ENCODE data around the gene TBC1D9B.

Gene TBC1D9B

DNA sequence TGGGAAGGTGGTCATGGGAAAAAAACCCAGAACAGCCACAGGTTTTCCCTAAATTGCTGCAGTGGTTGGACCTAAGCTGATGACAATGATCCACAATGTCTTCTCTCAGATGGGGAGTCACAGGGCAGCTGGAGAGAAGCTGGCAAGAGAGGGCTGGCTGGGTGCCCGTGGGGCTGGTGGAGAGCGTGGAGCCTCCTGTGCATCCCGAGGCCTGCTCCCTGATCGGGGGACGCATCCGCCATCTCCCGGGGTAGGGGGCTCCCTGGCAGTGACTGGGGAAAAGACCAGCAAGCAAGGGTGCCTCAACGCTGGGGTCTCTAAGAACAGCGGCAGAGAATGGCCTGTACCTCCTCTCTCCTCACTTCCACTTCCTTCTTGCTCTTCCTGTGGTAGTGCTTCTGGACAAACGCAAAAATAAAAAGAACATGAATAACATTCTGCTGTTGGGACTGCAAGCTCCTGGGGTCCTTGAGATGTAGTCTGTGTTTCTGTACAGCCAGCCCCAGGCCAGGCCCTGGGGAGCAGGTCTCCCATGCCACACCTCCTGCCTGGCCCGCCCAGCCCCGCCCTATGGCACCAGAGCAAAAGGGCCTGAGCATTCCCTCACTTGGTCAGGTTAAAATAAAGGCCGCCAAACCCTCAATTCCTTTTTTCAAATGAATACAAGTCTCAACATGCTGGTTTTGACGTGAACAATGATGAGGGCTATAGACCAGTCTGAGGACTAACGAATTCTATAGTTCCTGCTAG, 42.0 kb downstream of the TBC1D9B start:
- H3K4me1 ChIP-seq (ENCODE audit: control insufficient read depth, low read length), result no peaks in the 10 kb centered on the region
- H3K4me3 ChIP-seq (ENCODE audit: low read length), result no peak overlapping the region
- no peaks in the 10 kb centered on the region for H3K9me3 ChIP-seq (ENCODE audit: control insufficient read depth, insufficient read depth, low read length)
- H4K20me1 ChIP-seq (ENCODE audit: control insufficient read depth, insufficient read depth, low read depth, low read length), result no peaks in the 10 kb centered on the region
- H3K9me2 ChIP-seq (replicated peaks; ENCODE audit: control insufficient read depth, low read length), result no peaks in the 10 kb centered on the region
- TF ChIP-seq EZH2phosphoT487 (IDR thresholded peaks at IDR 0.05; ENCODE audit: borderline replicate concordance, low read length), result no peak
- TF ChIP-seq, protein P1, sequence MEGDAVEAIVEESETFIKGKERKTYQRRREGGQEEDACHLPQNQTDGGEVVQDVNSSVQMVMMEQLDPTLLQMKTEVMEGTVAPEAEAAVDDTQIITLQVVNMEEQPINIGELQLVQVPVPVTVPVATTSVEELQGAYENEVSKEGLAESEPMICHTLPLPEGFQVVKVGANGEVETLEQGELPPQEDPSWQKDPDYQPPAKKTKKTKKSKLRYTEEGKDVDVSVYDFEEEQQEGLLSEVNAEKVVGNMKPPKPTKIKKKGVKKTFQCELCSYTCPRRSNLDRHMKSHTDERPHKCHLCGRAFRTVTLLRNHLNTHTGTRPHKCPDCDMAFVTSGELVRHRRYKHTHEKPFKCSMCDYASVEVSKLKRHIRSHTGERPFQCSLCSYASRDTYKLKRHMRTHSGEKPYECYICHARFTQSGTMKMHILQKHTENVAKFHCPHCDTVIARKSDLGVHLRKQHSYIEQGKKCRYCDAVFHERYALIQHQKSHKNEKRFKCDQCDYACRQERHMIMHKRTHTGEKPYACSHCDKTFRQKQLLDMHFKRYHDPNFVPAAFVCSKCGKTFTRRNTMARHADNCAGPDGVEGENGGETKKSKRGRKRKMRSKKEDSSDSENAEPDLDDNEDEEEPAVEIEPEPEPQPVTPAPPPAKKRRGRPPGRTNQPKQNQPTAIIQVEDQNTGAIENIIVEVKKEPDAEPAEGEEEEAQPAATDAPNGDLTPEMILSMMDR (IDR thresholded peaks at IDR 0.05; ENCODE audit: low read depth, low read length, poor library complexity, severe bottlenecking), result no peak
- no peak overlapping the region for H3K4me2 ChIP-seq (ENCODE audit: low read length)
- H3K36me3 ChIP-seq (ENCODE audit: control insufficient read depth, low read length), result peaks cover 64% of the 10 kb centered on the region
- H3K27me3 ChIP-seq (ENCODE audit: control insufficient read depth, low read length), result no peaks in the 10 kb centered on the region
- no peak overlapping the region for H3K27ac ChIP-seq (ENCODE audit: low read depth, low read length)
- H3F3A ChIP-seq (ENCODE audit: control insufficient read depth, insufficient read depth), result peaks cover 6% of the 10 kb centered on the region
- H3K79me2 ChIP-seq (ENCODE audit: control insufficient read depth, low read length), result no peaks in the 10 kb centered on the region

DNA sequence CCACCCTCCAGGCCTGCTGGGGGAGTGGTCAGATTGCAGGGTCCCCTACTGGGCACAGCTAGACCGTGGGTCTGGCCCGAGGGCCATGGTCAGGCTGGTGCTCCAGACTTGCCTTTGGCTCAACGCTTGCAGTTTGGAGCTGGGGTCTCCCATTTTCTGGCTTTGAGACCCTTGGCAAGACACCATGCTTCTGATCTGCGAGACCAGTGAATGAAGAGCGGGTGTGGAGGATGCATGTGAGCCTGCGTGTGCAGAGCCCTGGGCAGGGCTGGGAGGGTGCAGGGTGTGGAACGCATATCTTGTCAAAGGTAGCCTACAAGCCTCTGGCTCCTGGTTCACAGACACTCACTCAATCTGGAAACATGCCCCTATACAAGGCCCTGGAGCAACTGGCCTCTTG, 43.0 kb downstream of the TBC1D9B start:
- Histone ChIP-seq H3F3A (ENCODE audit: control insufficient read depth, insufficient read depth) (peaks cover 10% of the 10 kb centered on the region), H4K20me1 (ENCODE audit: control insufficient read depth, insufficient read depth, low read depth, low read length) (no peaks in the 10 kb centered on the region), H3K27ac (ENCODE audit: low read depth, low read length) (no peak overlapping the region), H3K4me1 (ENCODE audit: control insufficient read depth, low read length) (peaks cover 3% of the 10 kb centered on the region), H3K79me2 (ENCODE audit: control insufficient read depth, low read length) (no peaks in the 10 kb centered on the region), H3K36me3 (ENCODE audit: control insufficient read depth, low read length) (peaks cover 56% of the 10 kb centered on the region), H3K4me3 (ENCODE audit: low read length) (no peak overlapping the region), H3K27me3 (ENCODE audit: control insufficient read depth, low read length) (no peaks in the 10 kb centered on the region), H3K4me2 (ENCODE audit: low read length) (no peak overlapping the region), H3K9me2 (replicated peaks; ENCODE audit: control insufficient read depth, low read length) (no peaks in the 10 kb centered on the region), H3K9me3 (ENCODE audit: control insufficient read depth, insufficient read depth, low read length) (no peaks in the 10 kb centered on the region)
- TF ChIP-seq EZH2phosphoT487 (IDR thresholded peaks at IDR 0.05; ENCODE audit: borderline replicate concordance, low read length), result no peak

DNA sequence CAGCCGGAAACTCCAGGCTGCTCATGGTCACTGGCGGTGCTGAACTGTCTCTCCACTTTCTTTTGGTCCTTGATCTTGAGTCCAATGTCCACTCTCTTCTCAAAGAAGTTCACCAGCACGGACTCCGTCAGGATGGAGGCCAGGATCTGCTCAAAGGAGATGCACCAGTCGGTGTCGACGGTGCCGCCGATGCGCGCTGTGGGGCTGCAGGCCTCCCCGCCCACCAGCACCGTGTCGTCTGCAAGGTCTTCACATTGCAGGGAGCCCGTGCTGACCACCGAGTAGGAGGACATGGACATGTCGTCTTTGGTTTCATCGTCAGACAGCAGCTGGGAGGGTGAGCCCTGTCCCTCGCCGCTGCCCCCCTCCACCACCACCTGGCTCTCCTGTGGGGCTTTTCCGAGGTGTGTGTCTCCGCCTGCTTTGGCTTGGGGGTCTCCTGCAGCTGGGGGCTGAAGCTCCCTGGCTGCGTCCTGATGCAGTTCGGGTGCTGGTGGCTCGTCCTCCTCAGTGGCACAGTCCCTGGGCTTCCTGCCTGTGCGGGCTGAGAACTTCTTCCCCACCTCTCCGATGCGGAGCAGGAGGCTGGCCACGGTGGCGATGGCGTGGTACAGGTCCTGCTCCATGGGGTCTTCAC, 44.1 kb downstream of the TBC1D9B start:
- peaks cover 52% of the 10 kb centered on the region for H3K36me3 ChIP-seq (ENCODE audit: control insufficient read depth, low read length)

More for the DNA sequence above, 44.1 kb downstream of the TBC1D9B start:
- Histone ChIP-seq H3K9me3 (ENCODE audit: control insufficient read depth, insufficient read depth, low read length) (no peaks in the 10 kb centered on the region), H3K4me1 (ENCODE audit: control insufficient read depth, low read length) (peaks cover 10% of the 10 kb centered on the region), H3F3A (ENCODE audit: control insufficient read depth, insufficient read depth) (peaks cover 10% of the 10 kb centered on the region), H3K4me2 (ENCODE audit: low read length) (no peak overlapping the region), H4K20me1 (ENCODE audit: control insufficient read depth, insufficient read depth, low read depth, low read length) (no peaks in the 10 kb centered on the region), H3K79me2 (ENCODE audit: control insufficient read depth, low read length) (no peaks in the 10 kb centered on the region; the same call in 1 of the 2 replicates), H3K9me2 (replicated peaks; ENCODE audit: control insufficient read depth, low read length) (no peaks in the 10 kb centered on the region), H3K27ac (ENCODE audit: low read depth, low read length) (no peak overlapping the region), H3K4me3 (ENCODE audit: low read length) (no peak overlapping the region), H3K27me3 (ENCODE audit: control insufficient read depth, low read length) (no peaks in the 10 kb centered on the region)
- TF ChIP-seq EZH2phosphoT487 (IDR thresholded peaks at IDR 0.05; ENCODE audit: borderline replicate concordance, low read length), result no peak
- TF ChIP-seq, protein P1 (IDR thresholded peaks at IDR 0.05; ENCODE audit: low read depth, low read length, poor library complexity, severe bottlenecking), result no peak

Measured in DOHH2 (cell line).